T-helper 2 cell treated with Interferon-gamma antibody and Interleukin-4, amounts not matched to agents 100 ng/mL and 5 ng/mL, for 36 hours (primary cell): Measurements from ENCODE around the gene PDCL2. TPM values are rescaled to one million over a fixed set of nuclear protein-coding genes. Genes with fewer than 3 reads are reported as not detected.
"Not testable (repeated sequence)": the region's sequence is repeated elsewhere in the genome, so short reads cannot be mapped to it uniquely, and the experiment has no call there.

Experiments used
- intact Hi-C: fragments of 100-400 bp; cut with micrococcal nuclease; formaldehyde crosslinking; loops from one replicate; pipeline ENCODE4 v1.15.1; 2023
- total RNA-seq: library from RNA; stranded (reverse); gene quantifications from 2 replicates; pipeline ENCODE4 v1.2.3, GENCODE V29; 2022

The PDCL2 gene
- total RNA-seq, 1 donor from 2014 or later = not detected

DNA sequence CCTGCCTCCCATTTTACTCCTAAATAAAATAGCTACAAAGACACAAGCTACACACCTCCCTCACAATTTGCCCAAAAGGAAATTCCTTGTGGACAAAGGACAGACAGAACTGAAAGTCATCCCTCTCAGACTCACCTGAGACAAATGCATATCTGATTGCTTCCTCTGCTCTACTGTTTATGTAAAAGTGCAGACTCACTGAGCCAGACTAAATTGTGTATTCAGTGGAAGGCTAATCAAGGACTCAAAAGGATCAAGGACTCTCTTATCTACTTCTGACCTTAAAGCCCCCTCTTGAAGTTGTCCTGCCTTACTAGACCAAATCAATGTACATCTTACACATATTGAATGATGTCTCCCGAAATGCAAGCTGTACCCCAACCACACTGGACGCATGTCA lies 3.9 kb downstream of the PDCL2 start:
- intact Hi-C loops = no loop called here

DNA sequence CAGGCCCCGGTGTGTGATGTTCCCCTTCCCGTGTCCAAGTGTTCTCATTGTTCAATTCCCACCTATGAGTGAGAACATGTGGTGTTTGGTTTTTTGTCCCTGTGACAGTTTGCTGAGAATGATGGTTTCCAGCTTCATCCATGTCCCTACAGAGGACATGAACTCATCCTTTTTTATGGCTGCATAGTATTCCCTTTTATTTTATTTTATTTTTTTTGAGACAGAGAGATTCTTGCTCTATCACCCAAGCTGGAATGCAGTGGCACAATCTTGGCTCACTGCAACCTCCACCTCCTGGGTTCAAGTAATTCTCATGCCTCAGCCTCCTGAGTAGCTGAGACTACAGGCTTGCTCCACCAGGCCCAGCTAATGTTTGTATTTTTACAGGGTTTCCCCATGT lies 9.3 kb downstream of the PDCL2 start:
- intact Hi-C loops = not testable (repeated sequence)

DNA sequence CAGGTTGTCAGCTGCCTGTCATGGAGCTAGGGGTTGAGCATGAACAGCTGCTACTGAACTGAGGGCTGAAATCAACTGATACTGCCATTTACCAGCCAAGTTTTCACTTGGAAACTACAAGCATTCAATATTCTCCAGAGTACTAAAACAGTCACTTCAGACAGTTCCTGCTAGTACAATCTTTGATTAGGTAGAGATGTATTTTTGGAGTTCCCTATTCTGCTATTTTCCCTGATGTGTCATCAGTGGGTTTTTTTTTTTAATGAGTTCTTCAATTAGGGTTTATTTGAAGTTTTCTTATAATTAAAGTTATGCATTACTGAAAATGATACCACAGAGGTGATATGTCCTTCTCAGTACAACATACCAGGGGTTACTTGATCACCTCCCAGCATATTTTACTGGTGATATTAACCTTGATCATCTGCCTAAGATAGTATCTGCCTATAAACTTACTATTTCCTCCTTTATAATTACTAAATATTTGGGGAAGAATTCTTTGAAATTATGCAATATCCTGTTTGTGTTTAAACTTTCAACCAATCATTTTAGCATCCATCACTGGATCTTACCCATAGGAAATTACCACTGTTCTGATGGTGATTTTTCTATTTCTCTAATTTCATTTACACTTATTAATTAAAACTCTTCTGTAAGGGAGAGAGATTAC lies 13.6 kb downstream of the PDCL2 start:
- intact Hi-C loops = no loop called here

DNA sequence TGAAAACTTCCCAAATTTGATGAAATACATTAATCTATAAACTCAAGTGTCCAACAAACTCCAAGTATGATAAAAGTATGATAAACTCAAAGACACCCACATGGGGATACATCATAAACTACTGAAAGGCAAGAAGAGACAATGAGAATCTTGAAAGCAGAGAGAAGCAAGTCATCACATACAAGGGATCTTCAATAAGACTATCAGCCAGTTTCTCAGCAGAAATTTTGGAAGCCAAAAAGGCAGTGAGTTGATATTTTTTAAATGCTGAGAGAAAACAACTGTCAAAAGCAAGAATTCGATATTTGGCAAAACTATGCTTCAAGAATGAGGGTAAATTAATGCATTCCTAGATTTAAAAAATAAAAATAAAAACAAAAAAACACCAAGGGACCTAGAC lies 16.5 kb downstream of the PDCL2 start:
- intact Hi-C loops = no loop called here

DNA sequence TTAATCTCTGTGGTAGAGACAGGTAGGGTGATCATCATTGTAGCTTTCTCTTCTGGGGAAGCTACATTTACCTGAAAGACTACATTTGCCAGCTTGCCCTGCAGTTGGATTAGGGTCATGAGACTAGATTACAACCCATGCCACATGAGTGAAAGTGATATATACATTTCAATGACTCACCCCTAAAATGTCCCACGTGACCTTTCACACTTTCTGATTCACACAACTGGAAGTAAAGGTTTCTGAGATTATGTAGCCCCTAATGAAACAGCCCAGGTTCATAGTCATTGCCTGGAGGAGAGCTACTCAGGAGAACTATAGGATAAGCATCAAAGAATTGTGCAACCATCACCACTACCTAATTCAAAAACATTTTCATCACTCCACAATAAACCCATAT lies 17.8 kb downstream of the PDCL2 start:
- intact Hi-C loops = no loop called here

DNA sequence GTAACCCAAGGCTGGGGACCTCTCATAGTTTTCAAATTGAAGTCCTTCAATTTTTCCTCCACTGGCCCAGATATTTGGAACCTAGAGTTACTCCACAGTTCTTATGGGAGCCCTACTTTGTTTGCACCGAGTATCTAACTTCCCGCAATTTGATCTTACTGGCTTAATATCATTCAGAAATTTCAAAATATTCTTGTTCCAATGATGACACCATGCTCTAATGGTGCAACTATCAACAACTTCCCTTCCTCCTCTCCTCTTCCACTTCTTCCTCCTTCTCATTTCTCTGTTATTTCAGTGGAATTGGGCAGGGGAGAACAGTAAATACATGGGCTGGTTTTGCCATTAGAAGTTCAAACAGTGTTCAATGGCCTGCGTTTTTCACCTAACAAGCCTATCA lies 20.2 kb downstream of the PDCL2 start:
- intact Hi-C loops = no loop called here

DNA sequence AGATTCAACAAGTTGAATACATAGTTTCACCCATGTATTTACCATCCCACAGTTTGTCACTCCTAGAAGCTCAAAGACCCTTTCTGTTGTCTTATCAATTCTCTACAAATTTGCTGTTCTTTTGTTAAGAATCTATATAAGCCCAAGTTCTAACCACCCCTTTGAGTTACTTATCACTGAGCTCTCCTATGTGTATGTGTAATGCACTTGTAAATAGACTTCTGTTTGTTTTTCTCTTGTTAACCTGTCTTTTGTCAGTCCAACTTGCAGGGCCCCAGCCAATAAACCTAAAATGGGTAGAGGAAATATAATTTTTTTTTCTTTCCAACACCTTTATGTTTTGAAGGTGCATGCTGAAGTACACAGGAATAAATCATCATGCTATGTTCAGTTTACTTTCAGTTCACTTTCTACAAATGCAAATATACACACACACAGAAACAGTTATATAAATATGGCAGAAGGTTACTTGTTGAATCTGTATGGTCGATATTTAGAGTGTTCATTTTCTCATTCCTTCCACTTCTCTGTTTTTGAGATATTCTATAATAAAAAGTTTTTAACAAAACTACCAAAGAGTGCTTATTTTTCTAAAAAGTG lies 23.0 kb downstream of the PDCL2 start:
- intact Hi-C loops = no loop called here

DNA sequence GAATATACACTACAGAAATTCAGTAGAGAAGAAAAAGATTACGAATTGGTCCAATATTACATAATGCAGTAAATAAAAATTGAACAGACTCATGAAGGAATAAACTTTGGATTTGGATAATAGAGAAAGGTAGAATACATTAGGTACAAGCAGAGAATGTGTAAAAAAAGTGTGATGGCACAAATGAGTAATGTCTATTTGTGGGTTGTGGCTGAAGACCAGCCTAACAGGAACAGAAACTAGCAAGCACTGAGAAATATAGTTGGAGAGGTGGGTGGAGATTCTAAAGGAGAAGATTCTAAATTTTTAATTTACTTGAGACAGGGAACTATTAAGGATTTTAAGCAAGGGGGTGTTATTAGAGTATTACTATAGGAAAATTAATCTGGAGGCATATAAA lies 30.2 kb downstream of the PDCL2 start:
- intact Hi-C loops = no loop called here

DNA sequence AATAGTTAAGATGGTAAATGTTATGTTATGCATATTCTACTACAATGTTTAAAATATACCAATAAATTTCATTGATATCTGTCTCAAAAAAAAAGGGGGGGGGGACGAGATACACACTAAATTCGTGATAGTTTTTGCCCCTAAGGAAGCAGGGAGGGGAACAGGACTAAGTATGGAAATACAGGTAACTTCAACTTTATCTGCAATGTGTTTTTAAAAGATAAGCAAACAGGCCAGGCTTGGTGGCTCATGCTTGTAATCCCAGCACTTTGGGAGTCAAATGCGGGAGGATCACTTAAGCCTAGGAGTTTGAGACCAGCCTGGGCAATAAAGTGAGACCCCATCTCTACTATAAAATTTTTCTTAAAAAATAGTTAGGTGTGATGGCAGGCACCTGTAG lies 31.9 kb downstream of the PDCL2 start:
- intact Hi-C loops = no loop called here

DNA sequence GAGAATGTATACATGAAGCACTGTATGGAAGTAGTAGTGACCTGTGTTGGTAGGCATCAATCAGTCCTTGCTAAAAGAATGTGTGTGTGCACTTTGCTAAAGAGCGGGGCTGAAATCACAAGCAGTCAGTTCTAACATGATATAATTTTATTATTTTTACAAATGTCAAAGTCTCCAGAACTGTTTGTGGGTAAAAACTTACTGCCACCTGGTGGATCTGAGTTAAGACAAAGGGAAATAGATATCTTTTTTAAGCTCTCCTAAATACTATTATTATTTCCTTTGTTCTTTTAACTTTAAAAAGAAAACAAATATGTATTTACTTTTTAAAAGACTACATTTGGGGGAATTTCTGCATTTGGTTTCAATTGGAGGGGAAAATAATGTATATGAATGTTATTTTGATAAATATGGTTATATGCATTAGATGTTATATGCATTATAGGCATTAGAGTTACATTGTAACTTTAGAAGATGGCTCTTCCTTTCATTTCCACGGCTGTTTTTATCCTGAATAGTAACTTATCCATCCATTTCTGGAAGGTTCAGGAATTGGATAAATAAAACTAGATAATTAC lies 37.5 kb downstream of the PDCL2 start:
- intact Hi-C loops = loop anchor here (1.0 to 5.0 kb wide), 3 partner anchors 208 to 372 kb away; partner anchors contain the start of gene SRD5A3

DNA sequence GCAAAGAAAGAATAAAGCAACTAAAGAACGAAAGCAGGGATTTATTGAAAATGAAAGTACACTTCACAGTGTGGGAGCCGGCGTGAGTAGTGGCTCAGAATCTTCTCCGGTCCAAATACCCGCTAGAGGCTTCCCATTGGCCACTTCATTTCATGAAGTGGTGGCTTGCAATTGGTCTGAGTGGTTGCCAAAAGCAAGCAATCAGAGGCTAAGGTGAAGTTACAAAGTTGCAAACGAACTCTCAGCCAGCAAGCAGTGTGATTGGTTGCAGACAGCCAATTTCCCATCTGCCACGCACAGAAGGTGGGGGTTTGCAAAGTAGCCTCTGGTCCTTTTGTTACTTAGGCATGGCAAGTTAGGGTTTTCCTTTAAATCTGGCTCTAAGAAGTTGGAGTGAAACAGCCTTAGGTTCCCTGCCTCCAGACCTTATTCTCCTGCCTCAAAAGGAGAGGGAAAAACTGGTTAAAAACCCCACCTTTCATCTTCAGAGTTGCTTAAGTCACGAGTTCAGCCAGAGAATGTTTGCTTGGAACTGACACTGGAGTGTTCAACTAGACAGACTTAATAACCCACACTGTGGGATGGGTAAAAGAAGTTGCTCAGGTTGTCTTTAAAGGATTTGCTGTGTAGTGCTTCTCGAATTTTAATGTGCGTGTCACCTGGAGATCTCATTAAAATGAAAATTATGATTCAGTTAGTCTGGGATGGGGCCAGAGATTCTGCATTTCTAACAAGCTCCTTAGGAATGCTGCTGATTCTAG lies 38.4 kb downstream of the PDCL2 start:
- intact Hi-C loops = loop anchor here (1.0 to 2.0 kb wide), 2 partner anchors 207 to 241 kb away; partner anchors contain the start of gene SRD5A3

DNA sequence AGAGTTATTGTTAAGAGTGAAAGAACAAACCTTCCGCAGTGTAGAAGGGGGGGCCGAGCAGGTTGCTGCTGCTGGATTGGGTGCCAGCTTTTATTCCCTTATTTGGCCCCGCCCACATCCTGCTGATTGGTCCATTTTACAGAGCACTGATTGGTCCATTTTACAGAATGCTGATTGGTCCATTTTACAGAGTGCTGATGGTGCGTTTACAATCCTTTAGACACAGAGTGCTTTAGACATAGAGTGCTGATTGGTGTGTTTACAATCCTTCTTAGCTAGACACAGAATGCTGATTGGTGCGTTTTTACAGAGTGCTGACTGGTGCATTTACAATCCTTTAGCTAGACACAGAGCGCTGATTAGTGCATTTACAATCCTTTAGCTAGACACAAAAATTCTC lies 40.1 kb downstream of the PDCL2 start:
- intact Hi-C loops = not testable (repeated sequence)

DNA sequence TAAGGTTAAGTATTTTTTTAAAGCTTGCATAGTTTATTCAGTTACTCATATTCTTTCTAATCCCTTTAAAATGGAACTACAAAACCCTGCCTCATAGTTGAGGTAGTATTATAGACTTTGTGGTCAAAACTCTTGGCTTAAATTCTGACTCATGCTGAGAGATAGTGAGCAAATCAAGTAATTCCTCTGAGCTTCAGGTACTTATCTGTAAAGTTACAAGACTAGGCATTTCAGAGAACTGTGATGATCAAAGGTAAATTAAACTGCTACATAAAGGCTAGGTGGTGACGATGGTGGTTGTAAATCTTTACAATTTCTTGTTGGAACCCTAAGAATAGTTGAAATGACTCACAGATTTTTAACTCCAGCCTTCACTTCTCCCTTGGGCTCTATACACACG lies 42.2 kb downstream of the PDCL2 start:
- intact Hi-C loops = loop anchor here (5.0 to 10.0 kb wide), 7 partner anchors 75 to 1488 kb away; partner anchors contain the start of genes AASDH, CHIC2, NOA1 and POLR2B

DNA sequence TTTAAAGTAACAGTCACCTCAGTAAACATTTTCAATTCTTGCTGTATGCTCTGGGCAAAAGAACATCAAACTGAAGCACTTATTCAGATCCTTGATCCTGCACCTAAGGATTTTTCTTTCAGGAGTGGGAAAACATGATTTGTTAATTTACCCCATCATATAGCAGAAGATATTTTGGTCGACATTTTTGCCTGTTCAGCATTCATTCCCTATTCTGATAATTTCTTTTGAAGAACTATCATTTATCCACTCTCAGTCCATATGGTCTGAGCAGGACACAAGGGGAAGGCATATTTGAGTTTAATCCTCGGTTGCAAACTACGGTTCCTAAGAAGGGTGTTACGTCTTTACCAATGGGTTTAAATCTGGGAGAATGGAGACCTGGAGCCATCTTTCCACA lies 44.1 kb downstream of the PDCL2 start:
- intact Hi-C loops = loop anchor here (5.0 to 10.0 kb wide), 7 partner anchors 73 to 1486 kb away; partner anchors contain the start of genes AASDH, CHIC2, NOA1 and POLR2B

DNA sequence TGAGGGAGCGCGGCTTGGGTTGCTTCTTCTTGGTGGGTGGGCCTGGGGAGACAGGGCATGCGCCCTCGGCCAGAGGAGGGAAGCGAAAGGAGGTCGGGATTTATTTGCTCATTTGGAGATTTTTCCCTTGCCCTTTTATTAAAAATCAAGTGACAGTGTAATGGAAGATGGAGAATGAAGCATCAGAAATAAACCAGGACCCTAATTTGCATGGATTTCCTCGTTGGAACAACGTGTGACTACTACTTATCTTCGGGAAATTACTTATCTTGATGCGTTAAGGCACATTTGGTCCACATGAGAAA lies 44.6 kb downstream of the PDCL2 start:
- intact Hi-C loops = loop anchor here (5.0 to 10.0 kb wide), 7 partner anchors 73 to 1485 kb away; partner anchors contain the start of genes AASDH, CHIC2, NOA1 and POLR2B

DNA sequence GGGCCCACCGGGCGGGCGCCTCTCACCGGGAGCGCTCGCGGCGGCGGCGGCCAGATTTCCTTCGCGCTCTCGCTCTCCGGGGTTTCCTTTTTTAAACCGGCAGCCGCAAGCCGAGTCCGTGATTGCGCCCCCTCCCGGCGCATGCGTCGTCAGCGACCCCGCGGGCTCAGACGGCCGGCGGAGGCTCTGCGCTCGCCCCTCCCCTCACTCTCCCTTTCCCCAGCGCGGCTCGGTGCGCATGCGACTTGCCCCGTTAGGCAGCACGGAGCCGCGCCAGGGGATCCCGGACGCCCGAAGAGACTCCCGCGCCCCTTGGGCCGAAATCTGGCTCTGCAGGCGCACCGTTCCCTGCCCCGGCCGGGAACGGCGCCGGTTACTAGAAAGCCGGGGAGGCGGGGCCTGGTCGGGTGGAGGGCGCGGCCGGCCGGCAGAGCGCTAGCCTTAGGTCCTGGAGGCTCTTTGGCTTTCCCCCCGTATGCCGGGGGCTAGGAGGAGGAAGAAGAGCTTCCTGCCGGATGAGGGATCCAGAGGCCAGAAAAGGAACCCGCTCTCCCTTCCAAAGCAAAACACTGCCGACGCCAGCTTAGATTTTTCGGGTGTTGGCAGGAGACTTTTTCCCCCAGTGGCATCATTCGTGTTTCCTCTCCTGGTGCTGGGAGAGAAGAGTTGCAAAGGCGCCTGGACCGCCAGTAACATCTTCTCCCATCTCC lies 45.1 kb downstream of the PDCL2 start, which contains the start of gene CLOCK:
Gene CLOCK (minus strand): TSS at position 154 of the 710 bp plus-strand sequence. CDS start 64,124 bp downstream, outside the sequence.
- intact Hi-C loops = loop anchor here (1.0 to 10.0 kb wide), 11 partner anchors 72 to 1485 kb away; partner anchors contain the start of genes AASDH, CHIC2, EXOC1 and NOA1

DNA sequence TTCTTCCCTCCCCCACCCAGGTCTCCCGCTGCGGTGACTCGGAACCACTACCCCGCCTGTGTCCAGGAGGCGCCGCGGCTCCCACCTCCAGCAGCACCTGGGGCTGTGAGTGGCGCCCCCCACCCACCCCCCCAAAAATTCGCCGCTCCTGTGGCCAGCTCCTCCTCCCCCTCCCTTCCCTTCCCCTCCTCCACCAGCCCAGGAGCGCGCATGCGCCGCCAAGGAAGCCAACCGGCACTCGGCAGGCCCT lies 45.6 kb downstream of the PDCL2 start:
- intact Hi-C loops = loop anchor here (1.0 to 10.0 kb wide), 11 partner anchors 72 to 1484 kb away; partner anchors contain the start of genes AASDH, CHIC2, EXOC1 and NOA1

DNA sequence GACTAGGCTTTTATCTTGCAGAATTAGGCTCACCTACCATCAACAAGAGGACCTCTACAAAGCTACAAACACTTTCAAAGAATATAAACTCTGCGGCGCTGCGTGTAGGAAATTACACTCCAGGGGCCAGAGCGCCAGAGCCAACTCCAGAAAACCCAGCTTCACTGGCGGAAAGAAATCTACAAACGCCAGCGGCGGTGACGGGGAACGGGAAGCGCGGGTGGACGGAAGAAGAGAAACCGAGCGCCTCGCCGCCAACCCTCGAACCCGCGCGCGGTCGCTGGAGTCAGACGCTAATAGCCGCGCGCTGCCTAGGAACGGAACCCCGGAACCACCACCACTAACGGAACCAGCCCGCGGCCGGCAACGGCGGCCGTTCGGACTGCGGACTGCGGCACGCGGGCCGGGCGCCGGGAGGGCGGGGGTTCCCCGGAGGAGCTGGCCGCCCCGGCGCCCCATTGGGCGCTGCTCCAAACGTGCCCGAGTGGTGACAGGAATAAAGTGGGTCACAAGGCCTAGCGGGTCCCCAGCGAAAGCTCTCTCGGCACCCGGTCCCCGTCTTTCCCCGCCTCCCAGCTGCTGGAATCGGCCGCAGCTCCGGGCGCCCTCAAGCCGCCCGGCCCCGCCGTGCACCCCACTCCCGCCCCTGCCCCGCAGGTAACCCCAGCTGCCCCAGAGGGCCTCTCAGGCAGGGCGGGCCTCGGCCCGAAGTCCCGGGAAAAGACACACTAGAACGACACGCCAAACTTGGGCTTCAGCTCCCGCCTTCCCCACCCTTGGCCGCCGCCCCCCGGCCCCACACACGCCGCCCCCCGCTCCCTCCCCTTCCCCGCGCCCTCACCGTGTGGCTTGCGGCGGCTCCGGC lies 46.2 kb downstream of the PDCL2 start:
- intact Hi-C loops = loop anchor here (1.0 to 10.0 kb wide), 11 partner anchors 71 to 1484 kb away; partner anchors contain the start of genes AASDH, CHIC2, EXOC1 and NOA1

DNA sequence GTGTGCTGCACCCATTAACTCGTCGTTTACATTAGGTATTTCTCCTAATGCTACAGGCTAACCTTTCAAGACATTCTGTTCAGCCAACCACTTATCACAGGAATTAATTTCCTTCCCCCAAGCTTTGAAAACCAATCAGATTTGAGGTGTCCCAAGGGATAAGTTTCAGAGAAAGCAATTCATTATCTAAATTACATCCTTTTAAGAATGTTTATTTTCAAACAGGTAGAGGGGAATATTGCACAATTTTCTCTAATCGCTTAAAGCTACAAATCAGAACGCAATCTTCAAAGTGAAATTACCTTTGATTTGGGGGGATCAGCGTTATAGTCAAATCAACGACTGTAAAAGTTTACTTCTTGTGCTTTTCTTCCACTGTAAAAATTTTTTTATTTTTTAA lies 46.9 kb downstream of the PDCL2 start:
- intact Hi-C loops = loop anchor here (5.0 to 10.0 kb wide), 7 partner anchors 70 to 1483 kb away; partner anchors contain the start of genes AASDH, CHIC2, NOA1 and POLR2B

DNA sequence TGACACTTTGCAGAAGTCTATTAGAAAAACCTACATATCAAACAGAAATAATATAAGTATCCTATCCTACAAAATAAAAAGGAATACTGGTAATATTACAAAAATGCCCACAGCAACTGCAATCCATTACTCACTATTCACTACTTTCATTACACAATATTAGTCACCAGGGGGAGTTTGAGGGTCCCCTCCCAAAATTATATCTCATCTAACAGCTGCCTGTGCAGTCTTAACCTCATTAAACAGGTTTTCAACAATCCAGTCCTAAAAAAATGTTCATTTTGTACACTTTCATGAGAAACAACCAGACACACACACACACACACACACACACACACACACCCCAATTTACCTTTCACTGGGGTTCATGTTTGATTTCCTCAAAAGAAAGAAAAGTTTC lies 48.2 kb downstream of the PDCL2 start:
- intact Hi-C loops = loop anchor here (10.0 kb wide), 2 partner anchors 69 to 1361 kb away; partner anchors contain the start of gene REST
